WTC11 (cell line): ENCODE data around the gene KLHL10. TPM values are rescaled to one million over a fixed set of nuclear protein-coding genes. Genes with fewer than 3 reads are reported as not detected.

Source experiments
- ATAC-seq: fragments of 200-7000 bp; cut with Tn5 transposase; 2 replicates; pipeline ENCODE4 v1.10.0; 2021; ENCODE audit warnings: mild to moderate bottlenecking, moderate library complexity
- CTCF ChIA-PET: fragments of 300-600 bp; sonication (Branson Sonifier 250); formaldehyde crosslinking; loops from one replicate; lab custom pipeline; 2021; ENCODE audit warnings: antibody characterized with exemption; lab: Charles Lee
- POLR2A ChIA-PET: fragments of 350-600 bp; sonication (Branson Sonifier 250); formaldehyde crosslinking; loops from one replicate; lab custom pipeline; 2021; ENCODE audit warnings: antibody characterized with exemption; lab: Charles Lee
- DNase-seq: peaks from one replicate; pipeline ENCODE4 v3.0.0; 2021; ENCODE audit warnings: low spot score
- H3K27ac Mint-ChIP-seq: 2 replicates; pipeline ENCODE4 v1.8.0; 2021; ENCODE audit warnings: mixed read lengths
- H3K27me3 Mint-ChIP-seq: 2 replicates; pipeline ENCODE4 v1.8.0; 2021; ENCODE audit warnings: low read depth, mild to moderate bottlenecking, moderate library complexity, mixed read lengths
- H3K36me3 Mint-ChIP-seq: 2 replicates; pipeline ENCODE4 v1.8.0; 2021; ENCODE audit warnings: mixed read lengths
- H3K4me1 Mint-ChIP-seq: 2 replicates; pipeline ENCODE4 v1.8.0; 2022; ENCODE audit warnings: mixed read lengths
- H3K4me3 Mint-ChIP-seq: 2 replicates; pipeline ENCODE4 v1.8.0; 2021; ENCODE audit warnings: mild to moderate bottlenecking, moderate library complexity, mixed read lengths
- H3K9me3 Mint-ChIP-seq: 2 replicates; pipeline ENCODE4 v1.8.0; 2021; ENCODE audit warnings: mixed read lengths
- ATF6 ChIP-seq: sonication (generic); formaldehyde crosslinking; IDR thresholded peaks from 2 replicates; pipeline ENCODE4 v1.8.1; 2023; ENCODE audit warnings: mild to moderate bottlenecking, missing genetic modification reagents
- GABPB1 ChIP-seq: sonication (generic); formaldehyde crosslinking; IDR thresholded peaks from 2 replicates; pipeline ENCODE4 v1.8.1; 2023; ENCODE audit warnings: mild to moderate bottlenecking, missing genetic modification reagents
- JUN ChIP-seq: sonication (generic); formaldehyde crosslinking; IDR thresholded peaks from 2 replicates; pipeline ENCODE4 v1.8.0; 2023; ENCODE audit warnings: mild to moderate bottlenecking, missing genetic modification reagents
- NFE2L1 ChIP-seq: sonication (generic); formaldehyde crosslinking; IDR thresholded peaks from 2 replicates; pipeline ENCODE4 v1.8.1; 2023; ENCODE audit warnings: missing genetic modification reagents
- NFYB ChIP-seq: sonication (generic); formaldehyde crosslinking; conservative IDR thresholded peaks from 2 replicates; pipeline ENCODE4 v1.8.0; 2022; ENCODE audit warnings: low read depth, missing genetic modification reagents
- NR1H2 ChIP-seq: sonication (generic); formaldehyde crosslinking; IDR thresholded peaks from 2 replicates; pipeline ENCODE4 v1.9.0; 2021; ENCODE audit warnings: mild to moderate bottlenecking, moderate library complexity, missing genetic modification reagents
- NR2C2 ChIP-seq: sonication (generic); formaldehyde crosslinking; IDR thresholded peaks from 2 replicates; pipeline ENCODE4 v1.8.0; 2022; ENCODE audit warnings: mild to moderate bottlenecking, missing genetic modification reagents
- NR3C1 ChIP-seq: sonication (generic); formaldehyde crosslinking; conservative IDR thresholded peaks from 2 replicates; pipeline ENCODE4 v1.8.1; 2023; ENCODE audit warnings: low read depth, mild to moderate bottlenecking, missing genetic modification reagents
- PRRX2 ChIP-seq: fragments of 250-450 bp; sonication (Bioruptor Pico); IDR thresholded peaks from 2 replicates; pipeline ENCODE4 v1.8.0; 2021; ENCODE audit warnings: mild to moderate bottlenecking
- ZNF219 ChIP-seq: sonication (generic); formaldehyde crosslinking; IDR thresholded peaks from 2 replicates; pipeline ENCODE4 v1.8.0; 2023; ENCODE audit warnings: missing genetic modification reagents, mild to moderate bottlenecking, borderline replicate concordance
- ZNF232 ChIP-seq: sonication (generic); formaldehyde crosslinking; IDR thresholded peaks from 2 replicates; pipeline ENCODE4 v1.8.0; 2022; ENCODE audit warnings: mild to moderate bottlenecking, missing genetic modification reagents
- total RNA-seq: library from RNA; stranded (reverse); gene quantifications from 3 replicates; pipeline ENCODE4 v1.2.3, GENCODE V29; 2021
- TF ChIP-seq, protein P1 (sequence below): fragments of 250-450 bp; sonication (Bioruptor Pico); IDR thresholded peaks from 2 replicates; pipeline ENCODE4 v1.8.0; 2021; ENCODE audit warnings: mild to moderate bottlenecking
- TF ChIP-seq, protein P2 (sequence below): sonication (generic); formaldehyde crosslinking; IDR thresholded peaks from 2 replicates; pipeline ENCODE4 v1.8.0; 2023; ENCODE audit warnings: mild to moderate bottlenecking, missing genetic modification reagents
- TF ChIP-seq, protein P3 (sequence below): sonication (generic); formaldehyde crosslinking; IDR thresholded peaks from 2 replicates; pipeline ENCODE4 v1.8.0; 2022; ENCODE audit warnings: mild to moderate bottlenecking, missing genetic modification reagents
- TF ChIP-seq, protein P4 (sequence below): sonication (generic); formaldehyde crosslinking; IDR thresholded peaks from 2 replicates; pipeline ENCODE4 v1.8.0; 2022; ENCODE audit warnings: mild to moderate bottlenecking, missing genetic modification reagents
- TF ChIP-seq, protein P5 (sequence below): sonication (generic); formaldehyde crosslinking; conservative IDR thresholded peaks from 2 replicates; pipeline ENCODE4 v1.8.1; 2023; ENCODE audit warnings: mild to moderate bottlenecking, low read depth, missing genetic modification reagents, moderate library complexity

Gene KLHL10
- total RNA-seq, 1 experiment from 2014 or later = 0.35 TPM

DNA sequence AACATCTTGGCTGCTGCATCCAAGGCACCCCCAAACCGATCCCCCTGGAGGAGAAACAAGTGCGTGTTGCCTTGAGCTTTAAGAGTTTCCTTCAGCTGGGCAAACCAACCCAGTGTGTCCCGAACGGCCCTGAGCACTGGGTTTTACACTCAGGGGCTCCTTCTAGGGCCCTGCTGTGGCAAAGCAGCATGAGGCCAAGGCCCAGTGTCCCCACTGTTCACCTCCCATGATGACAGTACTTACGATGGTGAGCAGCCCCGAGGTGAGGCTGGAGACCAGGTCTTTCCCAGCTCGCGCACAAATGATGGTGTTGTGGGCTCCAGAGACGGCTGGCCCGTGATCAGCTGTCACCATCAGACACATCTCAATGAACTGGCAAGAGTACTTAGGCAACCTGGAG is 34.2 kb downstream of the KLHL10 start:
- no peak for DNase-seq
- no peak overlapping the region for H3K27ac Mint-ChIP-seq
- POLR2A ChIA-PET = no interaction called here

GRCh38 chr17:41873559-41874292 is 36.1 kb downstream of the KLHL10 start:
- no peak for DNase-seq
- CTCF ChIA-PET = interaction anchor here (1.3 kb wide), 1 partner anchor 87 kb away, joined by 3 read pairs; the partner anchor contains the start of gene JUP
- no peaks in the 10 kb centered on the region for H3K27me3 Mint-ChIP-seq
- H3K9me3 Mint-ChIP-seq = peaks cover 16% of the 10 kb centered on the region; the same call in 1 of the 2 replicates
- no peaks in the 10 kb centered on the region for H3K4me1 Mint-ChIP-seq
- H3K36me3 Mint-ChIP-seq = peaks cover 92% of the 10 kb centered on the region
- POLR2A ChIA-PET = interaction anchor here (0.8 kb wide), 1 partner anchor 8 kb away, joined by 4 read pairs; the partner anchor contains the start of gene KLHL11
- no peak for ATAC-seq
- H3K27ac Mint-ChIP-seq = no peak overlapping the region
- H3K4me3 Mint-ChIP-seq = no peak overlapping the region
- TF ChIP-seq, protein P1, sequence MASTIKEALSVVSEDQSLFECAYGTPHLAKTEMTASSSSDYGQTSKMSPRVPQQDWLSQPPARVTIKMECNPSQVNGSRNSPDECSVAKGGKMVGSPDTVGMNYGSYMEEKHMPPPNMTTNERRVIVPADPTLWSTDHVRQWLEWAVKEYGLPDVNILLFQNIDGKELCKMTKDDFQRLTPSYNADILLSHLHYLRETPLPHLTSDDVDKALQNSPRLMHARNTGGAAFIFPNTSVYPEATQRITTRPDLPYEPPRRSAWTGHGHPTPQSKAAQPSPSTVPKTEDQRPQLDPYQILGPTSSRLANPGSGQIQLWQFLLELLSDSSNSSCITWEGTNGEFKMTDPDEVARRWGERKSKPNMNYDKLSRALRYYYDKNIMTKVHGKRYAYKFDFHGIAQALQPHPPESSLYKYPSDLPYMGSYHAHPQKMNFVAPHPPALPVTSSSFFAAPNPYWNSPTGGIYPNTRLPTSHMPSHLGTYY (CRISPR knock-in tag) = no peak
- TF ChIP-seq GABPB1 (CRISPR knock-in tag) (no peak), ZNF232 (CRISPR knock-in tag) (no peak), NR1H2 (CRISPR knock-in tag) (no peak), PRRX2 (no peak), NR2C2 (no peak), NR3C1 (CRISPR knock-in tag) (no peak)

More for the DNA sequence above, 34.2 kb downstream of the KLHL10 start:
- Mint-ChIP-seq H3K36me3 (peaks cover 89% of the 10 kb centered on the region), H3K27me3 (no peaks in the 10 kb centered on the region), H3K4me1 (no peaks in the 10 kb centered on the region), H3K9me3 (peaks cover 4% of the 10 kb centered on the region; the same call in 1 of the 2 replicates), H3K4me3 (no peak overlapping the region)
- CTCF ChIA-PET = interaction anchor here (0.6 kb wide), 1 partner anchor 88 kb away, joined by 3 read pairs; no protein-coding TSS in a partner anchor
- TF ChIP-seq NFYB (CRISPR knock-in tag) (no peak), ZNF219 (CRISPR knock-in tag) (no peak), GABPB1 (CRISPR knock-in tag) (no peak), ATF6 (CRISPR knock-in tag) (no peak), JUN (no peak), NFE2L1 (CRISPR knock-in tag) (no peak)
- TF ChIP-seq, protein P2, sequence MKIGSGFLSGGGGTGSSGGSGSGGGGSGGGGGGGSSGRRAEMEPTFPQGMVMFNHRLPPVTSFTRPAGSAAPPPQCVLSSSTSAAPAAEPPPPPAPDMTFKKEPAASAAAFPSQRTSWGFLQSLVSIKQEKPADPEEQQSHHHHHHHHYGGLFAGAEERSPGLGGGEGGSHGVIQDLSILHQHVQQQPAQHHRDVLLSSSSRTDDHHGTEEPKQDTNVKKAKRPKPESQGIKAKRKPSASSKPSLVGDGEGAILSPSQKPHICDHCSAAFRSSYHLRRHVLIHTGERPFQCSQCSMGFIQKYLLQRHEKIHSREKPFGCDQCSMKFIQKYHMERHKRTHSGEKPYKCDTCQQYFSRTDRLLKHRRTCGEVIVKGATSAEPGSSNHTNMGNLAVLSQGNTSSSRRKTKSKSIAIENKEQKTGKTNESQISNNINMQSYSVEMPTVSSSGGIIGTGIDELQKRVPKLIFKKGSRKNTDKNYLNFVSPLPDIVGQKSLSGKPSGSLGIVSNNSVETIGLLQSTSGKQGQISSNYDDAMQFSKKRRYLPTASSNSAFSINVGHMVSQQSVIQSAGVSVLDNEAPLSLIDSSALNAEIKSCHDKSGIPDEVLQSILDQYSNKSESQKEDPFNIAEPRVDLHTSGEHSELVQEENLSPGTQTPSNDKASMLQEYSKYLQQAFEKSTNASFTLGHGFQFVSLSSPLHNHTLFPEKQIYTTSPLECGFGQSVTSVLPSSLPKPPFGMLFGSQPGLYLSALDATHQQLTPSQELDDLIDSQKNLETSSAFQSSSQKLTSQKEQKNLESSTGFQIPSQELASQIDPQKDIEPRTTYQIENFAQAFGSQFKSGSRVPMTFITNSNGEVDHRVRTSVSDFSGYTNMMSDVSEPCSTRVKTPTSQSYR (CRISPR knock-in tag) = no peak
- TF ChIP-seq, protein P3, sequence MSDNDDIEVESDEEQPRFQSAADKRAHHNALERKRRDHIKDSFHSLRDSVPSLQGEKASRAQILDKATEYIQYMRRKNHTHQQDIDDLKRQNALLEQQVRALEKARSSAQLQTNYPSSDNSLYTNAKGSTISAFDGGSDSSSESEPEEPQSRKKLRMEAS (CRISPR knock-in tag) = no peak
- TF ChIP-seq, protein P4, sequence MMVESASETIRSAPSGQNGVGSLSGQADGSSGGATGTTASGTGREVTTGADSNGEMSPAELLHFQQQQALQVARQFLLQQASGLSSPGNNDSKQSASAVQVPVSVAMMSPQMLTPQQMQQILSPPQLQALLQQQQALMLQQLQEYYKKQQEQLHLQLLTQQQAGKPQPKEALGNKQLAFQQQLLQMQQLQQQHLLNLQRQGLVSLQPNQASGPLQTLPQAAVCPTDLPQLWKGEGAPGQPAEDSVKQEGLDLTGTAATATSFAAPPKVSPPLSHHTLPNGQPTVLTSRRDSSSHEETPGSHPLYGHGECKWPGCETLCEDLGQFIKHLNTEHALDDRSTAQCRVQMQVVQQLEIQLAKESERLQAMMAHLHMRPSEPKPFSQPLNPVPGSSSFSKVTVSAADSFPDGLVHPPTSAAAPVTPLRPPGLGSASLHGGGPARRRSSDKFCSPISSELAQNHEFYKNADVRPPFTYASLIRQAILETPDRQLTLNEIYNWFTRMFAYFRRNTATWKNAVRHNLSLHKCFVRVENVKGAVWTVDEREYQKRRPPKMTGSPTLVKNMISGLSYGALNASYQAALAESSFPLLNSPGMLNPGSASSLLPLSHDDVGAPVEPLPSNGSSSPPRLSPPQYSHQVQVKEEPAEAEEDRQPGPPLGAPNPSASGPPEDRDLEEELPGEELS (CRISPR knock-in tag) = no peak
- TF ChIP-seq, protein P5, sequence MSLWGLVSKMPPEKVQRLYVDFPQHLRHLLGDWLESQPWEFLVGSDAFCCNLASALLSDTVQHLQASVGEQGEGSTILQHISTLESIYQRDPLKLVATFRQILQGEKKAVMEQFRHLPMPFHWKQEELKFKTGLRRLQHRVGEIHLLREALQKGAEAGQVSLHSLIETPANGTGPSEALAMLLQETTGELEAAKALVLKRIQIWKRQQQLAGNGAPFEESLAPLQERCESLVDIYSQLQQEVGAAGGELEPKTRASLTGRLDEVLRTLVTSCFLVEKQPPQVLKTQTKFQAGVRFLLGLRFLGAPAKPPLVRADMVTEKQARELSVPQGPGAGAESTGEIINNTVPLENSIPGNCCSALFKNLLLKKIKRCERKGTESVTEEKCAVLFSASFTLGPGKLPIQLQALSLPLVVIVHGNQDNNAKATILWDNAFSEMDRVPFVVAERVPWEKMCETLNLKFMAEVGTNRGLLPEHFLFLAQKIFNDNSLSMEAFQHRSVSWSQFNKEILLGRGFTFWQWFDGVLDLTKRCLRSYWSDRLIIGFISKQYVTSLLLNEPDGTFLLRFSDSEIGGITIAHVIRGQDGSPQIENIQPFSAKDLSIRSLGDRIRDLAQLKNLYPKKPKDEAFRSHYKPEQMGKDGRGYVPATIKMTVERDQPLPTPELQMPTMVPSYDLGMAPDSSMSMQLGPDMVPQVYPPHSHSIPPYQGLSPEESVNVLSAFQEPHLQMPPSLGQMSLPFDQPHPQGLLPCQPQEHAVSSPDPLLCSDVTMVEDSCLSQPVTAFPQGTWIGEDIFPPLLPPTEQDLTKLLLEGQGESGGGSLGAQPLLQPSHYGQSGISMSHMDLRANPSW (CRISPR knock-in tag) = no peak
- ATAC-seq = no peak
